SU-DHL-6 (cell line): ENCODE measurements around the gene MAPKBP1.

Source experiments
- H2AFZ ChIP-seq: fragments of 200-600 bp; sonication (generic); 2 replicates; pipeline ENCODE4 v1.6.1; 2014; ENCODE audit warnings: low read depth, mild to moderate bottlenecking, moderate library complexity, mixed read lengths, antibody characterized with exemption, low read length; ENCODE audit not compliant: severe bottlenecking
- H3F3A ChIP-seq: fragments of 200-600 bp; shearing (Covaris generic); 2 replicates; pipeline ENCODE4 v1.6.0; 2016; ENCODE audit warnings: antibody characterized with exemption, mild to moderate bottlenecking; ENCODE audit not compliant: insufficient read depth
- H3K27ac ChIP-seq: fragments of 200-600 bp; sonication (generic); 2 replicates; pipeline ENCODE4 v1.5.1; 2016; ENCODE audit warnings: low read depth, mild to moderate bottlenecking, low read length, moderate library complexity, mixed read lengths
- H3K27me3 ChIP-seq: fragments of 200-600 bp; sonication (generic), shearing (Covaris generic); 2 replicates; pipeline ENCODE4 v1.6.0; 2014; ENCODE audit warnings: mild to moderate bottlenecking, low read length
- H3K36me3 ChIP-seq: fragments of 200-600 bp; sonication (generic); 2 replicates; pipeline ENCODE4 v1.6.1; 2014; ENCODE audit warnings: mild to moderate bottlenecking, low read length, mixed read lengths
- H3K4me2 ChIP-seq: fragments of 300-600, 200-600 bp; shearing (Covaris generic), sonication (generic); 2 replicates; pipeline ENCODE4 v1.6.0; 2014; ENCODE audit warnings: low read length, low read depth, mild to moderate bottlenecking; ENCODE audit not compliant: poor library complexity, severe bottlenecking
- H3K4me3 ChIP-seq: fragments of 200-600 bp; sonication (generic); 2 replicates; pipeline ENCODE4 v1.5.1; 2014; ENCODE audit warnings: antibody characterized with exemption, low read length, mild to moderate bottlenecking, mixed read lengths; ENCODE audit not compliant: insufficient read depth, poor library complexity, severe bottlenecking
- H3K79me2 ChIP-seq: fragments of 200-600 bp; sonication (generic); 2 replicates; pipeline ENCODE4 v1.6.1; 2014; ENCODE audit warnings: mild to moderate bottlenecking, low read length, moderate library complexity; ENCODE audit not compliant: insufficient read depth
- H3K9ac ChIP-seq: fragments of 200-600 bp; sonication (generic); 2 replicates; pipeline ENCODE4 v1.7.0; 2014; ENCODE audit warnings: mild to moderate bottlenecking, low read length
- H3K9me2 ChIP-seq: fragments of 200-600 bp; sonication (generic); replicated peaks from 2 replicates; pipeline ENCODE4 v1.6.1; 2014; ENCODE audit warnings: low read length; ENCODE audit not compliant: insufficient read depth
- H3K9me3 ChIP-seq: fragments of 200-600 bp; sonication (generic); 2 replicates; pipeline ENCODE4 v1.6.1; 2014; ENCODE audit warnings: low read length, mixed read lengths; ENCODE audit not compliant: insufficient read depth
- H4K20me1 ChIP-seq: fragments of 200-600 bp; sonication (generic); 2 replicates; pipeline ENCODE4 v1.6.1; 2014; ENCODE audit warnings: low read depth, mild to moderate bottlenecking, antibody characterized with exemption, low read length, moderate library complexity, mixed read lengths
- EZH2phosphoT487 ChIP-seq: fragments of 200-600 bp; sonication (generic), shearing (Covaris generic); conservative IDR thresholded peaks from 2 replicates; pipeline ENCODE4 v1.6.1; 2018; ENCODE audit warnings: mild to moderate bottlenecking, antibody characterized with exemption, low read length, moderate library complexity, mixed read lengths
- TF ChIP-seq, protein P1 (sequence below): fragments of 200-600 bp; sonication (generic); IDR thresholded peaks from one replicate; pipeline ENCODE4 v1.5.1; 2017; ENCODE audit warnings: antibody characterized with exemption, mild to moderate bottlenecking, low read length, moderate library complexity; ENCODE audit not compliant: insufficient read depth, poor library complexity, severe bottlenecking

Gene MAPKBP1

DNA sequence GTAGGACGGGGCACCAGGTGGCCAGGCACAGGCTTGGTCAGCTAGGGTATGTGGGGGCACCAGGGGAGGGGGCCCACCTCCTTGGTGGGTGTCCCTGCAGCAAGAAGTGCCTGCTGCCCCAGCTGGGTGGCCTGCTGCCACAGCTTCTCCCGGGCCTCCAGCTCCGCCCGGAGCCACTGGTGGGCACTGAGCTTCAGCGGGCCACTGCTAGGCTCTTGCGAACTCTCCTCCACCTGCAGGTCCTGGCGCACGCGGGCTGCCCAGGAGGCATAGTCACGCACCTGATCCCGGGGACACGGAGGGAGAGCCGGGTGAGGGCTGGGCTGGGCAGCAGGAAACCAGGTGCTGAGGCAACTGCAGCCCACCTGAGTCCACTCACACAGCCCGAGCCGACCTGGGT lies 94.0 kb downstream of the MAPKBP1 start:
- no peaks in the 10 kb centered on the region for H3K27me3 ChIP-seq
- no peaks in the 10 kb centered on the region for H4K20me1 ChIP-seq
- H3K9me3 ChIP-seq, result no peaks in the 10 kb centered on the region
- no peak overlapping the region for H3K4me2 ChIP-seq
- TF ChIP-seq, protein P1, sequence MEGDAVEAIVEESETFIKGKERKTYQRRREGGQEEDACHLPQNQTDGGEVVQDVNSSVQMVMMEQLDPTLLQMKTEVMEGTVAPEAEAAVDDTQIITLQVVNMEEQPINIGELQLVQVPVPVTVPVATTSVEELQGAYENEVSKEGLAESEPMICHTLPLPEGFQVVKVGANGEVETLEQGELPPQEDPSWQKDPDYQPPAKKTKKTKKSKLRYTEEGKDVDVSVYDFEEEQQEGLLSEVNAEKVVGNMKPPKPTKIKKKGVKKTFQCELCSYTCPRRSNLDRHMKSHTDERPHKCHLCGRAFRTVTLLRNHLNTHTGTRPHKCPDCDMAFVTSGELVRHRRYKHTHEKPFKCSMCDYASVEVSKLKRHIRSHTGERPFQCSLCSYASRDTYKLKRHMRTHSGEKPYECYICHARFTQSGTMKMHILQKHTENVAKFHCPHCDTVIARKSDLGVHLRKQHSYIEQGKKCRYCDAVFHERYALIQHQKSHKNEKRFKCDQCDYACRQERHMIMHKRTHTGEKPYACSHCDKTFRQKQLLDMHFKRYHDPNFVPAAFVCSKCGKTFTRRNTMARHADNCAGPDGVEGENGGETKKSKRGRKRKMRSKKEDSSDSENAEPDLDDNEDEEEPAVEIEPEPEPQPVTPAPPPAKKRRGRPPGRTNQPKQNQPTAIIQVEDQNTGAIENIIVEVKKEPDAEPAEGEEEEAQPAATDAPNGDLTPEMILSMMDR, result no peak
- no peak for TF ChIP-seq EZH2phosphoT487
- H3K4me3 ChIP-seq, result no peak overlapping the region
- no peaks in the 10 kb centered on the region for H3K79me2 ChIP-seq
- no peaks in the 10 kb centered on the region for H3F3A ChIP-seq
- no peak overlapping the region for H2AFZ ChIP-seq
- no peaks in the 10 kb centered on the region for H3K9me2 ChIP-seq
- H3K27ac ChIP-seq, result no peak overlapping the region
- no peaks in the 10 kb centered on the region for H3K36me3 ChIP-seq
- no peak overlapping the region for H3K9ac ChIP-seq

DNA sequence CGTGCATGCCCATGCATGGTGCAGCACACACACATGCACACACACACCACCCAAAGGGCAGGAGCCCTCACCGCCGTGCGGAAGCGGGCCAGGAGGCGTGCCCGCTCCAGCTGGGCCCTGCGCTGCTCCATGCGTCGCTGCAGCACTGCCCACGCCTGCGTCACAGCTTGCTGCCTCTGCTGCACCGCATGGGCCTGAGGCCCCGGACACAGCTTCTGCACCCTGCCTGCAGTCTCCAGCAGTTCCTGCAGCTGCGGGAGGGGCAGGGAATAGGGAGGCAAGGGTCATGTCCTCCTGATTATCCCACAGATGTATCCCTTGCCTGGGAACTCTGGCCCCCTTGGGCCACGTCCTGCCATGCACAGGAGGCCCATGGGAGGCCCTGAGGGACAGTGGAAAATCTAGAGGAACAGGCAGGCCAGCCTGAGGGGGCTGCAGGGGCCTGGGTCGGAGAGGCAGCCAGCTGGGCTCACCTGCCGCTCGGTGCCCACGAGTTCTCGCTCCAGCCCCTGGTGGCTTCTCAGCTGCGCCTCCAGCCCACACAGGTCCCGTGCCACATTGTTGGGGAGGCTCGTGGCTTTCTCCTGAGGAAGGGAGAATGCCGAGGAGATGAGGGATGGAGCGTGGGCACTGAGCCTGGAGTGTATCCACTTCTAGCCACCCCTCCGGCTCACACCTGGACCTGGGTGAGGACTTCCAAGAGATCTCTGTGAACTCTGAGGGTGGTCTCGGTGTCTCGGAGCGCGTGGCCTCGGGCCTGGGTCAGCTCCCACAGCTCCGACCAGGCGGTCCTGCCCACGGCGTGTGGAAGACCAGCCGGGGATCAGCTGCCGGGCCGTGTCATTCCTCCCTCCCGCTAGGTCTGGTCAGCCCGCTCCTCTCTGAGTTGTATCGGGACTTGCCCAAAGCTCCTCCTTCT lies 95.7 kb downstream of the MAPKBP1 start:
- Histone ChIP-seq H3K9me2 (no peaks in the 10 kb centered on the region), H2AFZ (no peak overlapping the region), H3K9ac (no peak overlapping the region), H3K9me3 (no peaks in the 10 kb centered on the region), H3K79me2 (no peaks in the 10 kb centered on the region), H3K36me3 (no peaks in the 10 kb centered on the region), H3F3A (no peaks in the 10 kb centered on the region), H3K27ac (no peak overlapping the region), H3K4me2 (no peak overlapping the region), H3K4me3 (no peak overlapping the region), H4K20me1 (no peaks in the 10 kb centered on the region), H3K27me3 (no peaks in the 10 kb centered on the region)
- no peak for TF ChIP-seq EZH2phosphoT487
- TF ChIP-seq, protein P1, result no peak

DNA sequence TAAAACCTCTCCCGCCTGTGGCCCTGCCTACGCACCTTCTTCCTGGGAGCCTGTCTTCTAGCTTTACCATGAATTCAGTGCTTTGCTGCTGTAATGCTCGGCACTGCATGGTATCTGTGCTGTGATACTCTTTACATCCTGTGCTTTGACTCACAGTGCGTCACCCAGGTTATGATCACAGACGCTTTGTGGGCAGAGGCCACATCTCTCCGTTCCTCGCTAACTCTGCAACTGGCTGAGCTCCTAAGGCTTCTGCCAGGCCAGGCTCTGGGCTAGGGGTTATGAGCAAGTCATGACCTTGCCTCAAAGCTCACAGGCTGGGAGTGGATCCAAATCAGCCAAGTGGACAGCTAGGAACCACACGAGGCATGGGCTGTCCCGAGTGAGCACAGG lies 96.4 kb downstream of the MAPKBP1 start:
- no peaks in the 10 kb centered on the region for H3K9me3 ChIP-seq
- H3K27ac ChIP-seq, result no peak overlapping the region
- H3K27me3 ChIP-seq, result no peaks in the 10 kb centered on the region
- no peak overlapping the region for H3K4me2 ChIP-seq
- no peak overlapping the region for H3K4me3 ChIP-seq
- H3K36me3 ChIP-seq, result no peaks in the 10 kb centered on the region
- no peaks in the 10 kb centered on the region for H4K20me1 ChIP-seq
- no peaks in the 10 kb centered on the region for H3F3A ChIP-seq
- H3K9ac ChIP-seq, result no peak overlapping the region
- no peaks in the 10 kb centered on the region for H3K79me2 ChIP-seq
- TF ChIP-seq, protein P1, result no peak
- no peak for TF ChIP-seq EZH2phosphoT487
- H2AFZ ChIP-seq, result no peak overlapping the region
- H3K9me2 ChIP-seq, result no peaks in the 10 kb centered on the region
